Transverse colon (tissue), 3 donors: Measurements from ENCODE around the gene CUTA.

Experiments
- EP300 ChIP-seq: sonication (generic); formaldehyde crosslinking; IDR thresholded peaks from one replicate; pipeline ENCODE4 v1.6.1; 2017; ENCODE audit warnings: antibody characterized with exemption, low read depth
- POLR2AphosphoS5 ChIP-seq, 3 donors: sonication (generic); formaldehyde crosslinking; IDR thresholded peaks; one replicate each; pipeline ENCODE4 v1.6.1; 2016; ENCODE audit warnings: antibody characterized with exemption in 3 of 3

DNA sequence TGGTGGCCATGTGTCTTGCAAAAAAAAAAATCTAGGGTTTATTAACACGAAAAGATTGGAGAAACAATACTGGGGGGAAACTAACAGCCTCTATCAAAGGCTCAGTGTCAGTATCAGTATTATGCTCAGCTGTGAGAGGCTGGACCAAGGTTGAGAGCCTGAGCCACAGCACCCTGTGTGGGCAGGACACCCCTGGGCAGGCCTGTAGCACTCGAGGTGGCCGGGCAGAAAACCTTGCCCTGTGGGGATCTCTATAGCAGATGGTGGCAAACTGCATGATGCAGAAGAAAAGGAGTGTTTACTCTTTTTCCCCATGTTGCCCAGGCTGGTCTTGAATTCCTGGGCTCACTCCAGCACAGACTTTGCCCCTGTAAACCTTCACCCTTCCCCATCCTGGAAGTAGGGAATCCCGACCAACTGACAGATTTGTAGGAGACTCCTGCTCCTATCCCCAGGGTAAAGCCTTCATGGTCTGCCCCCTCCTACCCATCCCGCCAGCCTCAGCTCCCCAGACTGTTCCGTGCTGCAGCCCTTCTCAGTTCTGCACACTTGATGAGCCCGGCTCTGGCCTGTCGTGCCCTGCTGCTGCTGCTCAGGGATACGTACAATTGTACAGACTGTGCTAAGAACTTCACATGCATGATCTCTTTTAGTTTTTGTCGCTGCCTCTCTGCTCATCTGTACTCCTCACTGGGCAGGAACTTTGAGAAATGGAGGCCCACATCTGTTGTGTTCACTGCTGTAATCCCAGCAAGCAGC is 34.3 kb downstream of the CUTA start:
- TF ChIP-seq POLR2AphosphoS5 (IDR thresholded peaks at IDR 0.05) (no peak), EP300 (no peak)
